Stomach (tissue), 9 donors: ENCODE data around the gene ERC2. TPM values are rescaled to one million over a fixed set of nuclear protein-coding genes. Genes with fewer than 3 reads are reported as not detected.

ENCODE experiments used
- DNase-seq, 2 donors: peaks; one replicate each; pipeline versions ENCODE4 v3.0.0 to v3.0.0-alpha.2; 2013 to 2019
- H3K27ac ChIP-seq, 5 donors: fragments of 200-600 bp in 4 of 5; sonication (generic) in 4 of 5; one replicate each; pipeline ENCODE4 v1.5.1; 2013 to 2019; ENCODE audit warnings: mild to moderate bottlenecking in 1 of 5, moderate library complexity in 1 of 5
- H3K27me3 ChIP-seq, 3 donors: fragments of 200-600 bp; sonication (generic); one replicate each; pipeline ENCODE4 v1.5.1; 2017 to 2019; ENCODE audit warnings: mixed run types in 1 of 3
- H3K36me3 ChIP-seq, 4 donors: fragments of 200-600 bp; sonication (generic); 1 replicate in 3 of 4; 2 replicates in 1 of 4; pipeline ENCODE4 v1.5.1; 2016 to 2019
- H3K4me1 ChIP-seq, 4 donors: fragments of 200-600 bp; sonication (generic); one replicate each; pipeline ENCODE4 v1.5.1; 2016 to 2019
- H3K4me3 ChIP-seq, 4 donors: fragments of 200-600 bp; sonication (generic) in 3 of 4; one replicate each; pipeline ENCODE4 v1.5.1; 2016 to 2019; ENCODE audit warnings: mild to moderate bottlenecking in 1 of 4
- H3K9me3 ChIP-seq, 4 donors: fragments of 200-600 bp; sonication (generic); one replicate each; pipeline ENCODE4 v1.5.1; 2016 to 2019
- CTCF ChIP-seq, 7 experiments: fragments of 450-650 bp in 4 of 7; fragments of 200-600 bp in 3 of 7; sonication (generic) in 3 of 7; IDR thresholded peaks; one replicate each; pipeline ENCODE4 v1.5.1; 2016 to 2019; ENCODE audit warnings: antibody characterized with exemption in 7 of 7, control low read depth in 2 of 7, mild to moderate bottlenecking in 1 of 7
- EP300 ChIP-seq: sonication (generic); formaldehyde crosslinking; IDR thresholded peaks from one replicate; pipeline ENCODE4 v1.6.1; 2017; ENCODE audit warnings: antibody characterized with exemption
- POLR2A ChIP-seq, 4 donors: fragments of 450-650 bp; IDR thresholded peaks; one replicate each; pipeline ENCODE4 v1.6.1; 2016; ENCODE audit warnings: antibody characterized with exemption in 4 of 4, control low read depth in 2 of 4, mild to moderate bottlenecking in 1 of 4, moderate library complexity in 1 of 4
- POLR2AphosphoS5 ChIP-seq, 3 donors: sonication (generic); formaldehyde crosslinking; IDR thresholded peaks; one replicate each; pipeline ENCODE4 v1.6.1; 2016; ENCODE audit warnings: antibody characterized with exemption in 3 of 3
- WGBS, 5 donors: extraction: QIAGEN DNeasy Blood & Tissue Kit in 3 of 5; methylation state at CpG; one replicate each; pipeline versions ENCODE4 v1.1.5 to v1.1.7; 2013 to 2018; 5-methylcytosine and 5-hydroxymethylcytosine counted together
- intact Hi-C: fragments of 100-400 bp; cut with DNase I; formaldehyde crosslinking; loops from one replicate; pipeline ENCODE4 v1.15.1; 2023; ENCODE audit warnings: low total_unique reads
- polyA plus RNA-seq, 3 donors: library from polyadenylated mRNA; stranded (reverse); fragments of 200-250 nt; gene quantifications; one replicate each; pipeline ENCODE4 v1.2.3, GENCODE V29; 2013
- total RNA-seq, 5 donors: library from RNA; depleted of rRNA; stranded (reverse); fragments of >200 nt; gene quantifications; one replicate each; pipeline versions ENCODE4 v1.1.0 to v1.2.3, GENCODE V29; 2014 to 2016
- donor health status: healthy with polysubstance abuse.
- donor health status: Bipolar disorder and iron deficiency.
- donor health status: healthy.

ERC2 gene
- total and polyA plus RNA-seq, 8 donors, result 0.43 to 3.1 (median 1.3) TPM; not detected in 2

DNA sequence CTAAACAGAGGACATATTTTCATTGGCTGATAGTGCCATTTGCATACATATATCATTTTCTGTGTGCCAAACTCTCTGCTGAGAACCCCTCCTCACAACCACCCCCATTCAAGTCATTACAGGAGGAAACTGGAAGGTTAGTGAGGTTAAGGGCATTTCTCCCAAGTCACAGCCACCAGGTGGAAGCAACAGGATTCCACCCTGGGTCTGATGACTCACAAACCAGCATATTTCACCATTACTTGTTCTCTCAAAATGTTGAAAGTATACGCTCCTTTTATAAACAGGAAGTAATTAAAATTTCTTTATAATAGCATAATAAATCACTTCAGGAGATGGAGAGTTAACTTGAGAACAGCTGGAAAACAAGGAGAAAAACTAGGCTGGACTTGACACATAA is 582.5 kb downstream of the ERC2 start:
- 20 to 25% (median 21%) methylated on average over 1 of the region's 1 CpG for WGBS, 5 donors
- Histone ChIP-seq H3K4me1 (no peaks in the 10 kb centered on the region), H3K9me3 (no peaks in the 10 kb centered on the region), H3K27me3 (no peaks in the 10 kb centered on the region), H3K36me3 (no peaks in the 10 kb centered on the region), H3K4me3 (no peak overlapping the region), H3K27ac (no peak overlapping the region)
- no peak for TF ChIP-seq EP300
- TF ChIP-seq POLR2A (IDR thresholded peaks at IDR 0.05), result no peak
- no peak for TF ChIP-seq CTCF (IDR thresholded peaks at IDR 0.05)
- TF ChIP-seq POLR2AphosphoS5 (IDR thresholded peaks at IDR 0.05), result no peak
- intact Hi-C loops, result no loop called here
- DNase-seq, result no peak

DNA sequence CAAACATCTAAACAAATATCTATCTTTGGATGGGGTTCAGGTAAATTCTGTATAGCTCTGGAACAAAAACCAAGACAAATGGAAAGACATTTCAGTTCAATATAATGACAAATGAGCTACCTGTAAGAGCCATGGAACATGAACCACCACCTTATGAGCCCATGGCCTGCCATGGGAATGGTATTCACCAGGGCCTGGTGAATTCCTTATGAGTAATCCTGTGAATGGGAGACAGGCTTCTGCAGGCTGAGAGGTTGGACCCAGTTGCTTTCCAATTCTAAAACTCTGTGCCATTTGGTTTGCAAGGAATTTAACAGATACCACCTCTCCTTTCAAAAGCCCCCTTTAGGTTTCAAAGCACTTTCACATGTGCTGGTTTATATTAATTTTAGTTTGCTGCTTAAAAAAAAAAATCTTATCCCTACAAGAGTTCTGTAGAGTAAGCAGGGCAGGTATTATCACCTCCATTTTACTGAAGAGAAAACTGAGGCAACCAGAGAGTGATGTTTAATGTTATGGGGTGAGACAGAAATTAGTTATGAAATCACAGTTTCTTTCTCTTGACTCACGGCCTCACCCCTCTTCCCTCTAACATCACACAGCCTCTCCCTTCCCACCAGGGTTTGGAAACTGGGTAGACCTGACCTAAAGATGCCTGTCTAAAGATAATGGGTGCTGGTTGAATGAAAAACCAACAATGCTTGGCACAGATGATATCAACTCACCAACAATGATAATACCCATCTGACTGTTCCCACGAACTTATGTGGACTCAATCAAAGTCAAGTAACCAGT is 583.6 kb downstream of the ERC2 start:
- H3K27me3 ChIP-seq, result no peaks in the 10 kb centered on the region
- intact Hi-C loops, result no loop called here
- no peak for DNase-seq
- WGBS, 5 donors, result 12 to 59% (median 53%) methylated on average over 2 of the region's 2 CpGs
- no peaks in the 10 kb centered on the region for H3K9me3 ChIP-seq
- H3K27ac ChIP-seq, result no peak overlapping the region
- no peaks in the 10 kb centered on the region for H3K4me1 ChIP-seq
- H3K36me3 ChIP-seq, result no peaks in the 10 kb centered on the region
- no peak for TF ChIP-seq POLR2A (IDR thresholded peaks at IDR 0.05)
- TF ChIP-seq POLR2AphosphoS5 (IDR thresholded peaks at IDR 0.05), result no peak
- TF ChIP-seq CTCF (IDR thresholded peaks at IDR 0.05), result no peak
- no peak for TF ChIP-seq EP300
- no peak overlapping the region for H3K4me3 ChIP-seq

DNA sequence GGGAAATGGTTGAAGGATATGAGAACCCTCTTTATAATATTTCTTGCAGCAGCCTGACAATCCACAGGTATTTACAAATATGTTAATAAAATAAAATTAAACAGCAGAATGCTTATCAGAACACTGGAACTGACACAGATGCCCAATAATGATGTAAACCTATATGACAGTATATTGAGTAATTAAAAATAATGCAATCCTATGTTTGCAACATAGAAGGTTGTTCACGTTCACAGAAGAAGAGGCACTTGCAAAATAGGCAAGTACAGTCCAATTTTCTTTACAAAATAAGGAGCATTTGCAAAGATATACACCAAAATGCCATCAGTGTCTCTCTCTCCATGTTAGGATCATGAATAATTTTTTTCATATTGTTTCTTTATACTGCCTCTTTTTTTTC is 584.2 kb downstream of the ERC2 start:
- H3K36me3 ChIP-seq, result no peaks in the 10 kb centered on the region
- intact Hi-C loops, result no loop called here
- DNase-seq, result no peak
- 71 to 94% (median 86%) methylated on average over 1 of the region's 1 CpG for WGBS, 5 donors
- no peaks in the 10 kb centered on the region for H3K4me1 ChIP-seq
- no peak overlapping the region for H3K4me3 ChIP-seq
- H3K27me3 ChIP-seq, result no peaks in the 10 kb centered on the region
- TF ChIP-seq CTCF (IDR thresholded peaks at IDR 0.05) (no peak), EP300 (no peak), POLR2AphosphoS5 (IDR thresholded peaks at IDR 0.05) (no peak), POLR2A (IDR thresholded peaks at IDR 0.05) (no peak)
- H3K9me3 ChIP-seq, result no peaks in the 10 kb centered on the region
- no peak overlapping the region for H3K27ac ChIP-seq

GRCh38 chr3:55882006-55882405 is 586.3 kb downstream of the ERC2 start:
- WGBS, 5 donors, result 25 to 82% (median 71%) methylated on average over 2 of the region's 2 CpGs
- DNase-seq, result no peak

More at GRCh38 chr3:55882006-55882405, 586.3 kb downstream of the ERC2 start:
- no peaks in the 10 kb centered on the region for H3K9me3 ChIP-seq
- intact Hi-C loops, result no loop called here
- H3K4me3 ChIP-seq, result no peak overlapping the region
- no peak for TF ChIP-seq POLR2A (IDR thresholded peaks at IDR 0.05)
- no peak for TF ChIP-seq EP300
- no peak for TF ChIP-seq POLR2AphosphoS5 (IDR thresholded peaks at IDR 0.05)
- no peak for TF ChIP-seq CTCF (IDR thresholded peaks at IDR 0.05)
- H3K4me1 ChIP-seq, result no peaks in the 10 kb centered on the region
- H3K27ac ChIP-seq, result no peak overlapping the region
- no peaks in the 10 kb centered on the region for H3K36me3 ChIP-seq
- H3K27me3 ChIP-seq, result no peaks in the 10 kb centered on the region
